DND-41 (cell line): ENCODE data around the gene N4BP2.
"Not testable (repeated sequence)": the region's sequence is repeated elsewhere in the genome, so short reads cannot be mapped to it uniquely, and the experiment has no call there.

Experiments used
- ATAC-seq: fragments of 200-7000 bp; cut with Tn5 transposase; 3 replicates; pipeline ENCODE4 v1.9.1; 2021; ENCODE audit warnings: low read depth; ENCODE audit not compliant: insufficient read depth
- DNase-seq: peaks from one replicate; pipeline ENCODE4 v3.0.0-alpha.2; 2020
- H2AFZ ChIP-seq: 2 replicates; pipeline ENCODE4 v1.6.0; 2012; ENCODE audit warnings: low read depth, low read length
- H3K27ac ChIP-seq: 2 replicates; pipeline ENCODE4 v1.5.1; 2012; ENCODE audit warnings: low read length, inconsistent platforms
- H3K27me3 ChIP-seq: fragments of 200-600 bp; sonication (generic); 2 replicates; pipeline ENCODE4 v1.6.0; 2012; ENCODE audit warnings: low read length, mild to moderate bottlenecking, inconsistent platforms; ENCODE audit not compliant: insufficient read depth, poor library complexity
- H3K36me3 ChIP-seq: 2 replicates; pipeline ENCODE4 v1.5.1; 2012; ENCODE audit warnings: low read length, inconsistent platforms; ENCODE audit not compliant: insufficient read depth
- H3K4me1 ChIP-seq: 2 replicates; pipeline ENCODE4 v1.5.1; 2012; ENCODE audit warnings: mild to moderate bottlenecking, low read length; ENCODE audit not compliant: insufficient read depth
- H3K4me2 ChIP-seq: 2 replicates; pipeline ENCODE4 v1.6.0; 2012; ENCODE audit warnings: mild to moderate bottlenecking, moderate library complexity, low read length, inconsistent platforms; ENCODE audit not compliant: insufficient read depth
- H3K4me3 ChIP-seq, 2 experiments: fragments of 200-600 bp in 1 of 2; shearing (Covaris generic) in 1 of 2; 2 replicates each; pipeline ENCODE4 v1.5.1; 2012 to 2016; ENCODE audit warnings: inconsistent platforms in 2 of 2, low read length in 2 of 2, mild to moderate bottlenecking in 2 of 2, low read depth in 1 of 2, moderate library complexity in 1 of 2
- H3K79me2 ChIP-seq: 2 replicates; pipeline ENCODE4 v1.6.0; 2012; ENCODE audit warnings: low read length, inconsistent platforms; ENCODE audit not compliant: insufficient read depth
- H3K9ac ChIP-seq: 2 replicates; pipeline ENCODE4 v1.6.0; 2012; ENCODE audit warnings: low read depth, mild to moderate bottlenecking, inconsistent platforms, low read length, moderate library complexity
- H3K9me3 ChIP-seq: 2 replicates; pipeline ENCODE4 v1.5.1; 2012; ENCODE audit warnings: low read length, moderate library complexity, mild to moderate bottlenecking, inconsistent platforms; ENCODE audit not compliant: insufficient read depth, severe bottlenecking
- H4K20me1 ChIP-seq: 2 replicates; pipeline ENCODE4 v1.6.0; 2012; ENCODE audit warnings: low read length; ENCODE audit not compliant: insufficient read depth
- CTCF ChIP-seq: IDR thresholded peaks from 2 replicates; pipeline ENCODE4 v1.5.1; 2012; ENCODE audit warnings: borderline replicate concordance, low read length, moderate library complexity, mild to moderate bottlenecking; ENCODE audit not compliant: poor library complexity, severe bottlenecking; ENCODE audit errors: extremely low read depth
- EZH2 ChIP-seq: IDR thresholded peaks from 3 replicates; pipeline ENCODE4 v1.6.1; 2012; ENCODE audit warnings: borderline replicate concordance, low read depth, mild to moderate bottlenecking, moderate library complexity, low read length, inconsistent platforms; ENCODE audit not compliant: severe bottlenecking

The N4BP2 gene

GRCh38 chr4:40099010-40099409 is 42.4 kb downstream of the N4BP2 start:
- Histone ChIP-seq H3K4me2 (no peak overlapping the region), H3K4me3 (no peak overlapping the region), H4K20me1 (peaks cover 8% of the 10 kb centered on the region; the same call in 1 of the 2 replicates), H3K79me2 (peaks cover 71% of the 10 kb centered on the region), H3K9ac (no peak overlapping the region), H3K36me3 (peaks cover 25% of the 10 kb centered on the region), H3K27me3 (no peaks in the 10 kb centered on the region), H3K4me1 (no peaks in the 10 kb centered on the region), H3K27ac (no peak overlapping the region), H2AFZ (no peak overlapping the region), H3K9me3 (no peaks in the 10 kb centered on the region)
- ATAC-seq (no peak), DNase-seq (no peak)
- TF ChIP-seq CTCF (no peak), EZH2 (no peak)

GRCh38 chr4:40107150-40107549 is 50.5 kb downstream of the N4BP2 start:
- not testable (repeated sequence) for DNase-seq, H3K4me3 ChIP-seq, H3K27me3 ChIP-seq, H3K9me3 ChIP-seq, H3K27ac ChIP-seq, H3K4me2 ChIP-seq, H2AFZ ChIP-seq, H4K20me1 ChIP-seq, H3K9ac ChIP-seq, ATAC-seq, H3K4me1 ChIP-seq
- Histone ChIP-seq H3K79me2 (peaks cover 29% of the 10 kb centered on the region), H3K36me3 (peaks cover 65% of the 10 kb centered on the region)

GRCh38 chr4:40112027-40112792 is 55.6 kb downstream of the N4BP2 start:
- Histone ChIP-seq H3K9me3 (no peaks in the 10 kb centered on the region), H3K9ac (no peak overlapping the region), H4K20me1 (no peaks in the 10 kb centered on the region), H3K4me3 (no peak overlapping the region), H3K4me1 (no peaks in the 10 kb centered on the region), H3K79me2 (peaks cover 7% of the 10 kb centered on the region; the same call in 1 of the 2 replicates), H3K4me2 (no peak overlapping the region), H3K36me3 (peaks cover 81% of the 10 kb centered on the region), H3K27me3 (no peaks in the 10 kb centered on the region), H3K27ac (no peak overlapping the region), H2AFZ (no peak overlapping the region)
- TF ChIP-seq EZH2 (no peak), CTCF (no peak)
- DNase-seq (no peak), ATAC-seq (no peak)

- no peaks in the 10 kb centered on the region for H3K27me3 ChIP-seq
- H2AFZ ChIP-seq = no peak overlapping the region
- no peaks in the 10 kb centered on the region for H4K20me1 ChIP-seq
- H3K4me1 ChIP-seq = no peaks in the 10 kb centered on the region
- no peaks in the 10 kb centered on the region for H3K9me3 ChIP-seq
- ATAC-seq = no peak
- no peak overlapping the region for H3K4me2 ChIP-seq
- no peak overlapping the region for H3K9ac ChIP-seq
- no peak overlapping the region for H3K27ac ChIP-seq
- TF ChIP-seq EZH2 (no peak), CTCF (no peak)
- DNase-seq = no peak
- H3K79me2 ChIP-seq = peaks cover 3% of the 10 kb centered on the region; the same call in 1 of the 2 replicates
- H3K36me3 ChIP-seq = peaks cover 81% of the 10 kb centered on the region
- no peak overlapping the region for H3K4me3 ChIP-seq
Measured at GRCh38 chr4:40114206-40114605, 57.6 kb downstream of the N4BP2 start.
